Activated T-helper 2 cell treated with anti-CD3 and anti-CD28 coated beads, Interferon-gamma antibody, Interleukin-2, Interleukin-4, amounts not matched to agents 10 μg/mL and 5 μg/mL and 100 μg/mL, durations not matched to agents 14 hours and 24 hours and 36 hours (primary cell): Measurements from ENCODE around the gene LUC7L. TPM values are rescaled to one million over a fixed set of nuclear protein-coding genes. Genes with fewer than 3 reads are reported as not detected.
"Not testable (repeated sequence)": the region's sequence is repeated elsewhere in the genome, so short reads cannot be mapped to it uniquely, and the experiment has no call there.

Experiments
- DNase-seq: peaks from one replicate; pipeline ENCODE4 v3.0.0; 2021; ENCODE audit warnings: low spot score
- H3K27ac Mint-ChIP-seq: one replicate; pipeline ENCODE4 v1.8.0; 2021; ENCODE audit warnings: mixed read lengths
- H3K27me3 Mint-ChIP-seq: one replicate; pipeline ENCODE4 v1.8.0; 2021; ENCODE audit warnings: low read depth, mixed read lengths
- H3K36me3 Mint-ChIP-seq: one replicate; pipeline ENCODE4 v1.8.0; 2021; ENCODE audit warnings: low read depth, mixed read lengths
- H3K4me1 Mint-ChIP-seq: one replicate; pipeline ENCODE4 v1.8.0; 2021; ENCODE audit warnings: low read depth, mixed read lengths
- H3K4me3 Mint-ChIP-seq: one replicate; pipeline ENCODE4 v1.8.0; 2021; ENCODE audit warnings: low read depth, mild to moderate bottlenecking, moderate library complexity, mixed read lengths
- H3K9me3 Mint-ChIP-seq: one replicate; pipeline ENCODE4 v1.8.0; 2021; ENCODE audit warnings: mixed read lengths
- intact Hi-C: fragments of 100-400 bp; cut with micrococcal nuclease; formaldehyde crosslinking; loops from one replicate; pipeline ENCODE4 v1.15.1; 2023
- total RNA-seq: library from RNA; stranded (reverse); gene quantifications from 2 replicates; pipeline ENCODE4 v1.2.3, GENCODE V29; 2022

LUC7L gene
- total RNA-seq, 1 donor from 2014 or later = 91.0 TPM

DNA sequence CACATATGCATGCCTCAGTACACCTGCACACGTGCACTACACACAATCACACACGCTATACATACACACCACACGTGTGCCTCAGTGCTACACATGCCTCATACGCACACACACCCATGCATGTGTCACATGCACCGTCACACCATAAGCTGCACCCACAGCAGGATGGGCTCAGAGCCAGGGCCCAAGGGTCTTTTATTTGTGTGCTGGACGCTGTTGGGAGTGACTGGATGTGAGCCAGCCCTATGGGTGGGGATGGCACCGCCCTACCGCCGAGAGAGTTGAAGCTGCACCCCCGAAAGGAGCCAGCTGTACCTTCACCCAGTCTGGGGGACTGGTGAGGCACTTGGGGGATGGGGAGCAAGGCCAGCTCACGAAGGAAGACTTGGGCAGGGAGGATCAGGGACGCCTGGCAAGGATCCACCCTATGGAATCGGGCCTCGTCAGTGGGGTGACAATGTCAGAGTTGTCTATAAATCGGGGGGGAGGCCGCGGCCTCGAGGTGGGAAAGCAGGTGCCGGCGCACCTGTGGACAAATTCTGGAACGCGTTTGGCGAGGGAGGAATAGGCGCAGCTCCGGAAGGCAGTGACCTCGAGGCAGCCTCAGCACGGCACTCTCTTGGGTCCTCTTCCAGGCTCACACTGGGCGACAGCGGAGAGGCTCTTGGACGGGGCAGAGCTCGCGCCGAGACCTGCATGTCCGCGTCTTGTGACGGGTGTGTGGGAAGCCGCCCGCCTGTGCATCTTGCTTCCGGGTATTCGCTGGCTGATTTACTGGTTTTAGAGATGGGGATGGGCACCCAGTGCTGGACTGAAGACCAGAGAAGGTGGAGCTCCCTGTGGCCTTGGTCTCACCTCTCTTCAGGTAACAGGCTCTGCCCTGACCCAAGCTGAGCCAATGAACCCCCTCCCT, 39.1 kb upstream of the LUC7L start:
- intact Hi-C loops = no loop called here
- no peaks in the 10 kb centered on the region for H3K4me1 Mint-ChIP-seq
- no peak for DNase-seq
- H3K4me3 Mint-ChIP-seq = no peak overlapping the region
- H3K36me3 Mint-ChIP-seq = no peaks in the 10 kb centered on the region
- H3K9me3 Mint-ChIP-seq = no peaks in the 10 kb centered on the region
- no peak overlapping the region for H3K27ac Mint-ChIP-seq
- no peaks in the 10 kb centered on the region for H3K27me3 Mint-ChIP-seq

DNA sequence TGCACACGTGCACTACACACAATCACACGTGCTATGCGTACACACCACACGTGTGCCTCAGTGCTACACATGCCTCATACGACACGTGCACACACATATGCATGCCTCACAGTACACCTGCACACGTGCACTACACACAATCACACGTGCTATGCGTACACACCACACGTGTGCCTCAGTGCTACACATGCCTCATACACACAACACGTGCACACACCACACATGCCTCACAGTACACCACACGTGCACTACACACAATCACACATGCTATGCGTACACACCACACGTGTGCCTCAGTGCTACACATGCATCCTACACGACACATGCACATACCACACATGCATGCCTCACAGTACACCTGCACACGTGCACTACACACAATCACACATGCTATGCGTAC, 38.3 kb upstream of the LUC7L start:
- H3K27ac Mint-ChIP-seq, H3K27me3 Mint-ChIP-seq, H3K36me3 Mint-ChIP-seq, H3K4me1 Mint-ChIP-seq, DNase-seq, intact Hi-C loops, H3K9me3 Mint-ChIP-seq, H3K4me3 Mint-ChIP-seq: not testable (repeated sequence)

DNA sequence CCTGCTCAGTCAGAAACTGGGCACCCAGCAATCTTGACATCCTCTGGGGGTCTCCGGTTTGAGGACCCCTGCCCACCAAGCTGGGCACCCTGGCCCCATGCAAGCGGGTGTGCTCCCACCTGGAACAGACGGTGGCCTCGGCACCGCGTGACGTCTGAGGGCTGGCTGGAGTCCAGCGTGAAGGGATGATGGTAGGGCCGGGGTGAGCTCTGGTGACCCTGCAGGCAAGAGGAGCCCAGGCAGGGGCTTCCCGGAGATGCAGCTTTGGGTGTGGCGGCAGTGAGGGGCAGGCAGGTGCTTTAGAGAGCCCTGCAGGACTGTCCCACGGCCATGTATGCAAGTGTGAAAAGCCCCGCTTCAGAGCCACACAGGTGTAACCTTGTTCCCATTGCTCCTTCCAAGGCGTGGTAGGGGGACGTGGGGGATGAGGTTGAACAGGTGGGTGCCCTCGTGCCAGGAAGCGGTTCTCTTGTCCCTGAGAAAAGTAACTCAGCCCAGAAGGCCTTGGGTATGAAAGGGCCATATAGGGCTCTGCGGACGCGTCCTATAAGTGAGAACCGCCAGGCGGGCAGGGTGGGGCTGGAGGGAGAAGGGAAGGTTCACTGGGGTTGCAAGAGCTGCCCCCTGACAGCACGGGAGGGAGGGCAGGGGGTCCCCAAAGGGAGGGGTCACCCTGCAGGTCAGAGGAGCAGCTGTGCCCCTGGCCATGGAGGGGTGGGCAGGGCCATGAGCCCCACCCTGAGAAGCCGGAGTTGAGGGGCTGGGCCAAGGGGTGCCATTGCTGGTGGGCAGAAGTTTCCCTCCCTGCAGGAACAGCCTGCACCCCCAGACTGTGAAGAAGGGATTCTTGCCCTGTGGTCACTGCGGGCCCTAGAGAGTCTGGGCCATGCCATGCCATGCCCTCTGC, 37.3 kb upstream of the LUC7L start:
- no peaks in the 10 kb centered on the region for H3K4me1 Mint-ChIP-seq
- H3K9me3 Mint-ChIP-seq = no peaks in the 10 kb centered on the region
- H3K27ac Mint-ChIP-seq = no peak overlapping the region
- no peak overlapping the region for H3K4me3 Mint-ChIP-seq
- H3K27me3 Mint-ChIP-seq = no peaks in the 10 kb centered on the region
- DNase-seq = no peak
- intact Hi-C loops = no loop called here
- no peaks in the 10 kb centered on the region for H3K36me3 Mint-ChIP-seq

DNA sequence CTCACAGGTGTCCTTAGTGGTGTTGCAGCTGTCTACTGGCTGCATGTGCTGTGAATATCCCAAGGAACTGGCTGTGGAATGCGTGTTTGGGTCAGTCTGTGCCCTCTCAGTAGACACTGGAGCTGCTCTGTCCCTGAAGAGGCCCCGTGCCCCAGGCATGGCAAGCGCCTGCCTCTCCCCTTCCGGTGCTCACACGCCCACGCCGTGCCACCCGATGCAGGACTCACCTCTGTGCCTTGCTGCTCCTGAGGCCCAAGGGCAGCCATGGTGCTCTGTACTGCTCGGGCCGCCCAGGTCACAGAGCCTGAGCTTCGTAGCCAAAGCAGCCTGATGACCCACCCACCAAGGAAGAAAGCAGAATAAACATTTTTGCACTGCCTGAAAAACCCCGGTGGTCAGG, 36.5 kb upstream of the LUC7L start:
- DNase-seq = no peak
- Mint-ChIP-seq H3K27ac (no peak overlapping the region), H3K27me3 (no peaks in the 10 kb centered on the region), H3K4me3 (no peak overlapping the region), H3K36me3 (peaks cover 2% of the 10 kb centered on the region), H3K4me1 (no peaks in the 10 kb centered on the region), H3K9me3 (no peaks in the 10 kb centered on the region)
- intact Hi-C loops = no loop called here

DNA sequence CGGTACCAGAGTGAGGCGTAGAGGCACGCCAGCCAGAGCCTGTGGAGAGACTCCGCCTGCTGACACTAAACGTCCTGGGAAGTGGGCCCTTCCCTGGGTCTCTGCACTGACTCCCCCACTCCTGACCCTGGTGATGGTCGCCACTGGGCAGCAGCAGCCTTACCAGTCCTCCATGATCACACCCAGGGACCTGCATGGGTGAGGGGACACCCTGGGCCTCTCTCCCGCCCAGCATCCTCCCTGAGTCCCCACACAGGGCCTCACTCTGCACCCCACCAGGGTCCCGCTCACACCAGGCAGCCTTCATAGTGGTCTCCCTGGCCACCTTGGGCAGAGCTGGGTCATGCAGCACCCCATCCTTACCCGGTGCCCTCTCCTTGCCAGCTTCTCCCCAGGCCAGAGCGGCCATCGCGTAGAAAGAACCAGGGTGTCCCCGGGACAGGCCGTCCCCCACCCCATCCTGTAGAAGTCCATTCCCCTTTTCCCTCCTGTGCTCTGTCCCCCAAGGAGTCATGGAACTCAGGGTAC, 35.8 kb upstream of the LUC7L start:
- Mint-ChIP-seq H3K27ac (no peak overlapping the region), H3K27me3 (no peaks in the 10 kb centered on the region), H3K4me1 (no peaks in the 10 kb centered on the region), H3K4me3 (no peak overlapping the region), H3K9me3 (no peaks in the 10 kb centered on the region), H3K36me3 (peaks cover 5% of the 10 kb centered on the region)
- intact Hi-C loops = no loop called here
- no peak for DNase-seq

DNA sequence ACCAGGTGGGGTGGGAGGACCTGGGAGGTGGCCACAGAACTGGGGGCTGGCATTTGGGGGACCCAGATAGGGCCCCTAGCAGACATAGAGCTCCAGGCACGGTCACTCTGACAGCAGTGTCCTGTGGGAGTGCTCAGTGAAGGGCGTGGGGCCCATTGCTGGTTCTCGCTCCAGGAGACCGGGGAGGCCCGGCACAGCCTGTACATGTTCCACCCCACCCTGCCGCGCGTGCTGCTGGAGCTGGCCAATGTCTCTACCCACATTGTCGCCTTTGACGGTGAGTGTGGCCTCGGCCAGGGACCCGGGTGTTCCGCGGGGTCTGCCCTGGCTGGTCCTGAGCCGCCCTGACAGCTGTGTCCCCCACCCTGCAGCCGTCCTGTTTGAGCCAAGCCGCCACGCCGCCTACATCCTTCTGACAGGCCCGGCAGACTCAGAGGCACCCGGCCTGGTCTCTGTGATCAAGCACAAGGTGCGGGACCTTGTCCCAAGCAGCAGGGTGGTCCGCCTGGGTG, 35.2 kb upstream of the LUC7L start:
- no peak overlapping the region for H3K4me3 Mint-ChIP-seq
- DNase-seq = no peak
- H3K27ac Mint-ChIP-seq = no peak overlapping the region
- peaks cover 5% of the 10 kb centered on the region for H3K36me3 Mint-ChIP-seq
- no peaks in the 10 kb centered on the region for H3K4me1 Mint-ChIP-seq
- intact Hi-C loops = no loop called here
- no peaks in the 10 kb centered on the region for H3K9me3 Mint-ChIP-seq
- H3K27me3 Mint-ChIP-seq = no peaks in the 10 kb centered on the region

DNA sequence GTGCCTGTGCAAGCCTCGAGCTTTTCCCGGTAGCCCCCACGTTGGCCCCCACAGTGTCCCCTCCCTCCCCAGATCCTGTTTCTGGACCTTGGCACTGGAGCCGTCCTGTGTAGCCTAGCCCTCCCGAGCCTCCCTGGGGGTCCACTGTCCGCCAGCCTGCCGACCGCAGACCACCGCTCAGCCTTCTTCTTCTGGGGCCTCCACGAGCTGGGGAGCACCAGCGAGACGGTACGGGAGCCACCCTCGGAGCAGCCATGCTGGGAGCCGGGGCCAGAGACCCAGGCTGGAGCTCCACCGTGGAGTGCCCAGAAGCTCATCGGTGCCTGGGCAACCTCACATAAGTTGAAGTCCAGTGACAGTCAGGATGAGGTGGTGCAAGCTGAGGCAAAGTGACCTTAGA, 34.7 kb upstream of the LUC7L start:
- intact Hi-C loops = no loop called here
- no peaks in the 10 kb centered on the region for H3K4me1 Mint-ChIP-seq
- H3K27me3 Mint-ChIP-seq = no peaks in the 10 kb centered on the region
- no peak for DNase-seq
- no peak overlapping the region for H3K4me3 Mint-ChIP-seq
- H3K27ac Mint-ChIP-seq = no peak overlapping the region
- H3K9me3 Mint-ChIP-seq = no peaks in the 10 kb centered on the region
- peaks cover 5% of the 10 kb centered on the region for H3K36me3 Mint-ChIP-seq

DNA sequence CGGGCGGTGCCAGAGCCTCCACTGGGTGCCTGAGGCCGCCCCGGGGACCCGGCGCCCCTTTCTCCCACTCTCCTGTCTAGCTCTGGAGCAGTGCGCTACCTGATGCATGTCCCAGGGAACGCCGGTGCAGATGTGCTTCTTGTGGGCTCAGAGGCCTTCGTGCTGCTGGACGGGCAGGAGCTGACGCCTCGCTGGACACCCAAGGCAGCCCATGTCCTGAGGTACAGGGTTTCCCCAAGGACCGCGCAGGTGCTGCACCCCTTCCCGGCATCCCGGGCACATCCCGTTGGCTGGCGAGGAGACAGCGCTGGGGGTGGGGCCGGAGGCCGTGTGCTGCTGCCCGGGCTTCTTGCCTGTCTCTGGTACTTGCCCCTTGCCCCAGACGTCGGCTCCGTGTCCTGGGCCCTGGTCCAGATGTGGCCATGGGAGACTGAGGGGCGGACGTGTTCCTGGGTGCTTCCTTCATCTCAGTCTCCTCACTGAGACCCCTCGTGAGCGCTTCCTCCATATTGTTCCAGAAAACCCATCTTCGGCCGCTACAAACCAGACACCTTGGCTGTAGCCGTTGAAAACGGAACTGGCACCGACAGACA, 34.0 kb upstream of the LUC7L start:
- Mint-ChIP-seq H3K27me3 (no peaks in the 10 kb centered on the region), H3K4me1 (no peaks in the 10 kb centered on the region), H3K36me3 (peaks cover 5% of the 10 kb centered on the region), H3K4me3 (no peak overlapping the region), H3K9me3 (no peaks in the 10 kb centered on the region), H3K27ac (no peak overlapping the region)
- intact Hi-C loops = no loop called here
- DNase-seq = no peak

DNA sequence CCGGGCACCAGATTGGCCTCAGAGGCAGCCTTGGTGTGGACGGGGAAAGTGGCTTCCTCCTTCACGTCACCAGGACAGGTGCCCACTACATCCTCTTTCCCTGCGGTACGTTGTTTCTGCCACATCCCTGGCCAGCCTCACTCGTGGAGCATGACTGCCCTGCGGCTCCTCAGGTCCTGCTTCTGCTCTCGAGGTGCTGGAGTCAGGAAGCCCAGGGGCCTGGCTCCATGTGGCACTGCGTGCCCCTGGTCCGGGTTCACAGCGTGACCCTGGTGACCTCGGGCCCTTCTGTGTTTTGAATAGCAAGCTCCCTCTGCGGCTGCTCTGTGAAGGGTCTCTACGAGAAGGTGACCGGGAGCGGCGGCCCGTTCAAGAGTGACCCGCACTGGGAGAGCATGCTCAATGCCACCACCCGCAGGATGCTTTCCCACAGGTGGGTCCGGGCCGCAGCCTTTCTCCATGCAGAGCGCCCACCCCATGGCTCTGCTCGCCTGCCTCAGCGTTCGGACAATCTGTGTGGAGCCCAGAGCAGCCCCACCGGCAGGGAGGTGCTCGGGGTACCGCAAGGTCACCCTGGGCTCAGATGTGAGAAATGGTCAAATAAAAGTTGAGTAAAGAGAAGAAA, 33.0 kb upstream of the LUC7L start:
- intact Hi-C loops = no loop called here
- peaks cover 5% of the 10 kb centered on the region for H3K36me3 Mint-ChIP-seq
- H3K4me3 Mint-ChIP-seq = no peak overlapping the region
- no peaks in the 10 kb centered on the region for H3K27me3 Mint-ChIP-seq
- H3K27ac Mint-ChIP-seq = no peak overlapping the region
- no peaks in the 10 kb centered on the region for H3K4me1 Mint-ChIP-seq
- H3K9me3 Mint-ChIP-seq = no peaks in the 10 kb centered on the region
- DNase-seq = no peak

DNA sequence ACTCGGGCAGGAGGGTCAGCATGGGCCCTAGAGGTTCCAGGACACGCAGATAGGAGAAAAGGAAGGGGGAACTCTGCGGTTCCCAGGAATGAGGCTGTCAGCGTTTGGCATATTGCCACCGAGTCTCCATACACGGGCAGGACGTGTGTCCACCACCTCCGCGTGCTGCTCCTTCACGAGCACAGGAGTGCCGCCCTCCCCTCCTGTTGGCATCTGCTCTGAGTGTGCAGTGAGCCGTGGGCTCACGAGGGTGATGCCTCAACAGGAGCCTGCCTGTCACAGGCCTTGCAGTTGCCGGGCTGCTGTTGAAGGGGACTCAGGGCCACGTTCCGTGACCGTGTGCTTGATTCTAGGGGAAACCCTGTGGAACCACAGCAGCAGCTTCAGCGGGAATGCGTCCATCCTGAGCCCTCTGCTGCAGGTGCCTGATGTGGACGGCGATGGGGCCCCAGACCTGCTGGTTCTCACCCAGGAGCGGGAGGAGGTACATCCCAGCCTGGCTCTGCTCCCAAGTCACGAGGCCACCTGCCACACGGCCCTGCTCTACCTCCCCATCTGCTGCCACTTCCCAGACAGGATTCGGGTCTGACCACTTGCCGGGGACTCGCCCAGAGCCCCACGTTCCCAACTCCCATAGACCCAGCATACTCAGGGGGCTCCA, 31.9 kb upstream of the LUC7L start:
- Mint-ChIP-seq H3K4me1 (no peaks in the 10 kb centered on the region), H3K27ac (no peak overlapping the region), H3K9me3 (no peaks in the 10 kb centered on the region), H3K27me3 (no peaks in the 10 kb centered on the region), H3K4me3 (no peak overlapping the region), H3K36me3 (peaks cover 7% of the 10 kb centered on the region)
- no peak for DNase-seq
- intact Hi-C loops = no loop called here

DNA sequence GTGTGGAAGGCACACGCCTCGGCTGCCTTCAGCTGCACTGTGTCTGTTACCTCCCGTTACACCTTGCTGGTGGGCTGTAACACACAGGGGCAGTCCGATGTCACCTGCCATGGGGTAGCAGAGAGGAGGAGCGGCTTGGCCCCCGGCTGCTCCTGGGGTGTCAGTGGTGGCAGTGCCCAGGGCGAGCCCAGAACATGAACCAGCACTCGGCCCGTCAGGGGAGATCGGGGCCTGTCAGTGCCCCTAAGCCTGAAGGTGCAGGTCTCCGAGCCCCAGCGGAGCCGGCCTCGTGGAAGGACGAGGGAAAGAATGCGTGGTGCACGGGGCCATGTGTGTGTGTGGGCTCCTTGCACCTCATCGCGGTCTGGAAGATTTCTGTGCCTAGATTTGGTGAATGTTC, 31.1 kb upstream of the LUC7L start:
- Mint-ChIP-seq H3K27ac (no peak overlapping the region), H3K9me3 (no peaks in the 10 kb centered on the region), H3K36me3 (peaks cover 14% of the 10 kb centered on the region), H3K4me1 (peaks cover 4% of the 10 kb centered on the region), H3K4me3 (no peak overlapping the region), H3K27me3 (no peaks in the 10 kb centered on the region)
- intact Hi-C loops = no loop called here
- DNase-seq = no peak

DNA sequence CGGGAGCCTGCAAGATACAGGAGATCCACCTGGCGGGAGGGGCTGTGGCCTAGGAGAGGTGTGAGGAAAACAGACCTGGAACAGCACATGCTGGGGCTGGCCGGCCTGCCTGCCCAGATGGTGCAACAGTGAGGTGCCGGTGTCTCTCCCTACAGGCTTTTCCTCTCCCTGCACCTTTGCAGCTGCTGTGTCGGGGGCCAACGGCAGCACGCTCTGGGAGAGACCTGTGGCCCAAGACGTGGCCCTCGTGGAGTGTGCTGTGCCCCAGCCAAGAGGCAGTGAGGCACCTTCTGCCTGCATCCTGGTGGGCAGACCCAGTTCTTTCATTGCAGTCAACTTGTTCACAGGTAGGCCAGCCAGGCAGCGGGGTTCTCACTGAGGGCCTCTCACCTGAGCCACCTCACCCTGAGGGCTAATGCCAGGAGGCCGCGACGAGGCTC, 30.6 kb upstream of the LUC7L start:
- intact Hi-C loops = no loop called here
- Mint-ChIP-seq H3K4me3 (no peak overlapping the region), H3K36me3 (peaks cover 17% of the 10 kb centered on the region), H3K4me1 (peaks cover 6% of the 10 kb centered on the region), H3K27me3 (no peaks in the 10 kb centered on the region), H3K27ac (no peak overlapping the region), H3K9me3 (no peaks in the 10 kb centered on the region)
- no peak for DNase-seq
